ENCODE data around the gene DOK5.

- TF ChIP-seq CTCF (IDR thresholded peaks at IDR 0.05; ENCODE audit: insufficient read depth, low read length, poor library complexity, severe bottlenecking) (no peak), EZH2phosphoT487 (conservative IDR thresholded peaks at IDR 0.05; ENCODE audit: low read length) (no peak)
Observed at GRCh38 chr20:54452277-54452676, 23.1 kb upstream of the DOK5 start.

Measured in SU-DHL-6 (cell line).